Loucy (cell line): ENCODE data around the gene DAB2.

Experiments used
- H2AFZ ChIP-seq: fragments of 200-600 bp; sonication (generic); 2 replicates; pipeline ENCODE4 v1.6.0; 2016; ENCODE audit warnings: antibody characterized with exemption, mild to moderate bottlenecking, low read length, moderate library complexity
- H3F3A ChIP-seq: fragments of 200-600 bp; 2 replicates; pipeline ENCODE4 v1.6.0; 2016; ENCODE audit warnings: antibody characterized with exemption, low read depth, mild to moderate bottlenecking
- H3K27me3 ChIP-seq: fragments of 200-600 bp; sonication (generic); 2 replicates; pipeline ENCODE4 v1.6.1; 2014; ENCODE audit warnings: low read length, mild to moderate bottlenecking; ENCODE audit not compliant: insufficient read depth, poor library complexity, severe bottlenecking
- H3K36me3 ChIP-seq: fragments of 200-600 bp; sonication (generic); 2 replicates; pipeline ENCODE4 v1.6.1; 2016; ENCODE audit warnings: low read length; ENCODE audit not compliant: insufficient read depth
- H3K4me1 ChIP-seq: fragments of 200-600 bp; sonication (generic); 2 replicates; pipeline ENCODE4 v1.5.1; 2014; ENCODE audit warnings: low read length, mild to moderate bottlenecking; ENCODE audit not compliant: insufficient read depth, poor library complexity, severe bottlenecking
- H3K4me2 ChIP-seq: fragments of 200-600 bp; sonication (generic); 2 replicates; pipeline ENCODE4 v1.6.0; 2014; ENCODE audit warnings: antibody characterized with exemption, low read length, low read depth, mild to moderate bottlenecking; ENCODE audit not compliant: poor library complexity, severe bottlenecking
- H3K4me3 ChIP-seq: fragments of 200-600 bp; sonication (generic); 2 replicates; pipeline ENCODE4 v1.5.1; 2014; ENCODE audit warnings: low read length, mild to moderate bottlenecking, mixed read lengths; ENCODE audit not compliant: poor library complexity, severe bottlenecking
- H3K79me2 ChIP-seq: fragments of 200-600 bp; sonication (generic); 2 replicates; pipeline ENCODE4 v1.6.1; 2014; ENCODE audit warnings: low read length; ENCODE audit not compliant: insufficient read depth
- H3K9ac ChIP-seq: fragments of 200-600 bp; sonication (generic); 2 replicates; pipeline ENCODE4 v1.6.0; 2014; ENCODE audit warnings: mild to moderate bottlenecking, low read depth, low read length, moderate library complexity; ENCODE audit not compliant: poor library complexity, severe bottlenecking
- H3K9me2 ChIP-seq: fragments of 200-600 bp; sonication (generic); replicated peaks from 2 replicates; pipeline ENCODE4 v1.6.1; 2016; ENCODE audit warnings: low read depth, low read length, mixed read lengths
- H3K9me3 ChIP-seq: fragments of 200-600 bp; sonication (generic); 2 replicates; pipeline ENCODE4 v1.6.1; 2014; ENCODE audit warnings: mild to moderate bottlenecking, antibody characterized with exemption, low read length, low read depth; ENCODE audit not compliant: insufficient read depth
- H4K20me1 ChIP-seq: fragments of 200-600 bp; sonication (generic); 2 replicates; pipeline ENCODE4 v1.6.0; 2014; ENCODE audit warnings: antibody characterized with exemption, low read length, mild to moderate bottlenecking; ENCODE audit not compliant: insufficient read depth, poor library complexity, severe bottlenecking
- EZH2phosphoT487 ChIP-seq: fragments of 200-600 bp; IDR thresholded peaks from 2 replicates; pipeline ENCODE4 v1.6.1; 2018; ENCODE audit warnings: antibody characterized with exemption, mild to moderate bottlenecking, moderate library complexity, borderline replicate concordance
- TF ChIP-seq, protein P1 (sequence below): fragments of 200-600 bp; sonication (generic); conservative IDR thresholded peaks from 2 replicates; pipeline ENCODE4 v1.5.1; 2014; ENCODE audit warnings: mild to moderate bottlenecking, antibody characterized with exemption, low read length

Gene DAB2

DNA sequence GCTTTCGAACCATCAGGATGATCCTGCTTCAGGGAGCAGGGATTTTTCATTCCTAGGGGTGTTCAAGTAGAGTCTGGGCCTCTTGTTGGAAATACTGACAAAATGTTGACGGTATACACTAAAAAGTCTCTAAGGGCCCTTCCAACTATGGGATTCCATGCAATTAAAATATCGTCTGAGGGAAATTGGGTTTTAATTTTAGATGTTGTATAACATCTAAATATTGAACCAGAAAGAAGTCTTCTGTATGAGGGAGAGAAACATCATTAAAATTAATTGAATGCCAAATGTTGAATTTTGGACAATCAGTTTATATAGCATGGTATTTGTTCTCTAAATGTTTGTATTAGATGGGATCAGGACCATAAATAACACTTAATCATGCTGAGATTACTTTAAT is 25.7 kb upstream of the DAB2 start:
- H3K9me3 ChIP-seq, result no peaks in the 10 kb centered on the region
- H3K4me1 ChIP-seq, result no peaks in the 10 kb centered on the region
- H4K20me1 ChIP-seq, result no peaks in the 10 kb centered on the region
- no peak overlapping the region for H3K4me3 ChIP-seq
- no peaks in the 10 kb centered on the region for H3K79me2 ChIP-seq
- no peak overlapping the region for H2AFZ ChIP-seq
- TF ChIP-seq, protein P1, sequence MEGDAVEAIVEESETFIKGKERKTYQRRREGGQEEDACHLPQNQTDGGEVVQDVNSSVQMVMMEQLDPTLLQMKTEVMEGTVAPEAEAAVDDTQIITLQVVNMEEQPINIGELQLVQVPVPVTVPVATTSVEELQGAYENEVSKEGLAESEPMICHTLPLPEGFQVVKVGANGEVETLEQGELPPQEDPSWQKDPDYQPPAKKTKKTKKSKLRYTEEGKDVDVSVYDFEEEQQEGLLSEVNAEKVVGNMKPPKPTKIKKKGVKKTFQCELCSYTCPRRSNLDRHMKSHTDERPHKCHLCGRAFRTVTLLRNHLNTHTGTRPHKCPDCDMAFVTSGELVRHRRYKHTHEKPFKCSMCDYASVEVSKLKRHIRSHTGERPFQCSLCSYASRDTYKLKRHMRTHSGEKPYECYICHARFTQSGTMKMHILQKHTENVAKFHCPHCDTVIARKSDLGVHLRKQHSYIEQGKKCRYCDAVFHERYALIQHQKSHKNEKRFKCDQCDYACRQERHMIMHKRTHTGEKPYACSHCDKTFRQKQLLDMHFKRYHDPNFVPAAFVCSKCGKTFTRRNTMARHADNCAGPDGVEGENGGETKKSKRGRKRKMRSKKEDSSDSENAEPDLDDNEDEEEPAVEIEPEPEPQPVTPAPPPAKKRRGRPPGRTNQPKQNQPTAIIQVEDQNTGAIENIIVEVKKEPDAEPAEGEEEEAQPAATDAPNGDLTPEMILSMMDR, result no peak
- no peak for TF ChIP-seq EZH2phosphoT487
- no peaks in the 10 kb centered on the region for H3K9me2 ChIP-seq
- H3F3A ChIP-seq, result no peaks in the 10 kb centered on the region
- no peak overlapping the region for H3K9ac ChIP-seq
- no peaks in the 10 kb centered on the region for H3K36me3 ChIP-seq
- H3K4me2 ChIP-seq, result no peak overlapping the region
- H3K27me3 ChIP-seq, result no peaks in the 10 kb centered on the region

DNA sequence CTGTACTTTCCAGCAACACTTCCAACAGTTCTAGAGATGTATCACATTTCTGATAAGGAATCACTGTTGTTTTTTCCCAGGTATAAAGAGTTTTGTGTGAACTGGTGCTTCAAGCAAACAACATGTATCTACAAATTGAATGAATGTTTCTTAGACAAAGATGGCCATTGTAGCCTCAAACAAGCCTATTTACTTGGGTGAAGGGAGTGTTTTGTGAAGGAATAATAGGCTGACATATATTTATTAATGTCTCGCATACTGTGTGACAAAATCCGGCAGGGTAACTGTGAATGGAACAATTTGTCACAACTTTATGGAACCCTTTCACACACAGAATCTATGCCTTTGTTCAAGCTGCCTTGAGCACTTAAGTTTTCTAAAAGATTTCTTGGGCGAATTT is 24.8 kb upstream of the DAB2 start:
- Histone ChIP-seq H2AFZ (no peak overlapping the region), H4K20me1 (no peaks in the 10 kb centered on the region), H3K9me3 (no peaks in the 10 kb centered on the region), H3K79me2 (no peaks in the 10 kb centered on the region), H3K4me3 (no peak overlapping the region), H3K36me3 (no peaks in the 10 kb centered on the region), H3K4me1 (no peaks in the 10 kb centered on the region), H3K9ac (no peak overlapping the region), H3K27me3 (no peaks in the 10 kb centered on the region), H3K9me2 (no peaks in the 10 kb centered on the region), H3F3A (no peaks in the 10 kb centered on the region), H3K4me2 (no peak overlapping the region)
- TF ChIP-seq, protein P1, result no peak
- no peak for TF ChIP-seq EZH2phosphoT487

DNA sequence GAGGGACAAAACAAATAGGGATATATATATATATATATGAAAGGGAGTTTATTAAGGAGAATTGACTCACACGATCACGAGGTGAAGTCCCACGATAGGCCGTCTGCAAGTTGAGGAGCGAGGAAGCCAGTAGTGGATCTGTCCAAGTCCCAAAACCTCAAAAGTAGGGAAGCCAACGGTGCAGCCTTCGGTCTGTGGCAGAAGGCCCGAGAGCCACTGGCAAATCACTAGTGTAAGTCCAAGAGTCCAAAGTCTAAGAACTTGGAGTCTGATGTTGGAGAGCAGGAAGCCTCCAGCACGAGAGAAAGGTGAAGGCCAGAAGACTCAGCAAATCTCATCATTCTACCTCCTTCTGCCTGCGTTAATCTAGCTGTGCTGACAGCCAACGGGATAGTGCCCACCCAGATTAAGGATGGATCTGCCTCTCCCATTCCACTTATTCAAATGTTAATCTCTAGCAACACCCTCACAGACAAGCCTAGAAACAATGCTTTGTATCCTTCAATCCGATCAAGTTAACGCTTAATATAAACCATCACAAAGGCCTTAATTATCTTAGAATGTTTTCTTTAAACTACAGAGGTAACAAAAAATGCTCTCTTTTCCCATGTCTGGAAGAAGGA is 23.8 kb upstream of the DAB2 start:
- no peaks in the 10 kb centered on the region for H4K20me1 ChIP-seq
- no peaks in the 10 kb centered on the region for H3K27me3 ChIP-seq
- no peak for TF ChIP-seq EZH2phosphoT487
- TF ChIP-seq, protein P1, result no peak
- no peaks in the 10 kb centered on the region for H3K9me3 ChIP-seq
- no peaks in the 10 kb centered on the region for H3K36me3 ChIP-seq
- H3K4me2 ChIP-seq, result no peak overlapping the region
- no peaks in the 10 kb centered on the region for H3F3A ChIP-seq
- no peaks in the 10 kb centered on the region for H3K79me2 ChIP-seq
- no peaks in the 10 kb centered on the region for H3K9me2 ChIP-seq
- H3K4me1 ChIP-seq, result no peaks in the 10 kb centered on the region
- no peak overlapping the region for H3K9ac ChIP-seq
- no peak overlapping the region for H3K4me3 ChIP-seq
- H2AFZ ChIP-seq, result no peak overlapping the region
